ENCODE data around the gene TOE1.
A peak's percentile ranks its signal among the peaks of the same experiment; 100 is the strongest.
"Not testable (repeated sequence)": the region's sequence is repeated elsewhere in the genome, so short reads cannot be mapped to it uniquely, and the experiment has no call there.

TOE1 gene

DNA sequence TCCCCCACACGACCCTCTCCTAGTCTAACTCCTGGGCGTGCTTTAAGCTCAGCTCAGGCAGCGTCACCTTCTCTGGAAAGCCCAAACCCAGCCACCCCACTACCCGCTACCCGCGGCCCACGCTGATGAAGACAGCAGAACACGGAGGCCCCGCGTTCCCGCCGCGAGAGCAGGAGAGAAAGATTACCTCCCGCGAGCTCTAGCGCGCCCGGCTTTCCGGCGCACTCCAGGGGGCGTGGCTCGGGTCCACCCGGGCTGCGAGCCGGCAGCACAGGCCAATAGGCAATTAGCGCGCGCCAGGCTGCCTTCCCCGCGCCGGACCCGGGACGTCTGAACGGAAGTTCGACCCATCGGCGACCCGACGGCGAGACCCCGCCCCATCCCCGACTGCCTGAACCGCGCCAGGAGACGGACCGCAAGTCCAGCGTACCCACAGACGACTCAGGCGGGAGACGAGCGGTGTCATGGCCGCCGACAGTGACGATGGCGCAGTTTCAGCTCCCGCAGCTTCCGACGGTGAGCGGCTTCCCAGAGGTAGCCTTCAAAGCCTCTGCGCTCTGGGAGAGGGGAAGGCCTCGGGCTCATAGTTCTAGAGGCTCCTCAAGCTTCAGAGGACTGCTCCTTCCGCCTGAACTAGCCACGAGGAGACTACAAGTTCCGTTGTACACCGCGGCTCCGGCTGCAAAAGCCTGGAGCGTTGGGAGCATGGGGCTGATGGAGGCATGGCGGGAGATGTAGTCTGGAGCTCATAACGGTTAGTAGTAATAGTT, at the start of gene TOE1, which contains the start of gene MUTYH:
TSS of gene TOE1 (plus strand) at position 382 of the 770 bp plus-strand sequence. CDS start at position 465, 83 bp downstream.
TSS of gene MUTYH (minus strand) at position 652 of the 770 bp plus-strand sequence. CDS start 5,935 bp downstream, outside the sequence.
- peak; percentile 80 for DNase-seq (ENCODE audit: insufficient read length, low spot score)
- TF ChIP-seq, protein P1, sequence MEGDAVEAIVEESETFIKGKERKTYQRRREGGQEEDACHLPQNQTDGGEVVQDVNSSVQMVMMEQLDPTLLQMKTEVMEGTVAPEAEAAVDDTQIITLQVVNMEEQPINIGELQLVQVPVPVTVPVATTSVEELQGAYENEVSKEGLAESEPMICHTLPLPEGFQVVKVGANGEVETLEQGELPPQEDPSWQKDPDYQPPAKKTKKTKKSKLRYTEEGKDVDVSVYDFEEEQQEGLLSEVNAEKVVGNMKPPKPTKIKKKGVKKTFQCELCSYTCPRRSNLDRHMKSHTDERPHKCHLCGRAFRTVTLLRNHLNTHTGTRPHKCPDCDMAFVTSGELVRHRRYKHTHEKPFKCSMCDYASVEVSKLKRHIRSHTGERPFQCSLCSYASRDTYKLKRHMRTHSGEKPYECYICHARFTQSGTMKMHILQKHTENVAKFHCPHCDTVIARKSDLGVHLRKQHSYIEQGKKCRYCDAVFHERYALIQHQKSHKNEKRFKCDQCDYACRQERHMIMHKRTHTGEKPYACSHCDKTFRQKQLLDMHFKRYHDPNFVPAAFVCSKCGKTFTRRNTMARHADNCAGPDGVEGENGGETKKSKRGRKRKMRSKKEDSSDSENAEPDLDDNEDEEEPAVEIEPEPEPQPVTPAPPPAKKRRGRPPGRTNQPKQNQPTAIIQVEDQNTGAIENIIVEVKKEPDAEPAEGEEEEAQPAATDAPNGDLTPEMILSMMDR (IDR thresholded peaks at IDR 0.05; ENCODE audit: insufficient read depth, missing control alignments) = no peak
- FAIRE-seq = no peak

GRCh38 chr1:45291002-45291401, 49.0 kb upstream of the TOE1 start:
- FAIRE-seq = not testable (repeated sequence)

GRCh38 chr1:45291716-45292115, 48.3 kb upstream of the TOE1 start:
- TF ChIP-seq, protein P1 (IDR thresholded peaks at IDR 0.05; ENCODE audit: insufficient read depth, missing control alignments) = no peak
- FAIRE-seq = no peak
- no peak for DNase-seq (ENCODE audit: insufficient read length, low spot score)

More at GRCh38 chr1:45291002-45291401, 49.0 kb upstream of the TOE1 start:
- not testable (repeated sequence) for DNase-seq (ENCODE audit: insufficient read length, low spot score)

GRCh38 chr1:45297666-45298356, 42.2 kb upstream of the TOE1 start:
- FAIRE-seq (no peak), DNase-seq (ENCODE audit: insufficient read length, low spot score) (no peak)
- TF ChIP-seq, protein P1 (IDR thresholded peaks at IDR 0.05; ENCODE audit: insufficient read depth, missing control alignments) = no peak

DNA sequence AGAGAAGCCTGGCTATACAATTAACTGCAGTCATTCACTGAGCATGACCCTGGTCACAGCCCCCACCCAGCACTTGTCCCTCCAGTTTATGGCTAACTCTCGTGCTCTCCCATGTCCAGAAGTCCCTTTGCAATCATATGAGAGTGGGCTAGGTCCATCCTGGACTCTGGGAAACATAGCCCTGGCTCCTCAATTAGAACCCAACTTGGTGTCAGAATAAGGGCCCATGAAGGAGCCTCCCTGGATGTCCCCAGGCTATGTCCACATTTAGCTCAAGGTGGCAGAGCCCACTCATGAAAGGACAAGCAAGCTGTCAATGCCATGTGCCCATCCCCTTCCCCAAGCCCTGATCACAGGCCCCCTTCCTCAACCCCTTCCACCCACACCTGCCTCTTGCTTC, 40.7 kb upstream of the TOE1 start:
- FAIRE-seq (no peak), DNase-seq (ENCODE audit: insufficient read length, low spot score) (no peak)
- TF ChIP-seq, protein P1 (IDR thresholded peaks at IDR 0.05; ENCODE audit: insufficient read depth, missing control alignments) = no peak

DNA sequence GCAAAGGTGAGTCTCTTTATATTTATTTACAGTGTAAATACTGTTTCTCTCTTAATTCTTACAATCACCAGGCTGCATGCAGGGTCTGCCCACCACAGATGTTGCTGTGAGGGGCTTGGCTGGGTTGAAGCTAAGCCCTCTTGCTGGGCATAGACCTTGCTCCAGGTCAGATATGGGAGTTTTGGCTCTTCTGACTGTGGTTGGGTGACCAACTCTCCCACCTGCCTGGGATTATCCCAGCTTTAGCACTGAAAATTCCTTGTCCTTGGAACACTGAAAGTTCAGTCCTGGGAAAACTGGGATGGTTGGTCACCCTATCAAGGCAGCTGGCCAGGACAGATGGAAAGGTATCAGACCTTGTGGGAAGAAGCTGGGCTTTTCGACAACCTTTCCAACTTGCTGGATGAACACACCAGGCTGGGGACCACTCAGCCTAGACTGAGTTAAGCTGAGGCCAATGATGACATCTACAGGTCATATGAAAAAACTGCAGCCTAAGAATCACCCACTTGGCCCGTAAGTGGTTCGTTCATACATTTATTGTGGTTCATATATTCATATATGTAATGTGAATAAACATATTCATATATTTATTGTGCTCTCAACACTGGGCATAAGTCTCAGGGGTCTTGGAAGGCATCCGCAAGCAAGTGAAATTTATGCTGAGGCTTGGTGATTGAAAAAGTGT, 39.8 kb upstream of the TOE1 start:
- FAIRE-seq (peak; percentile 41), DNase-seq (ENCODE audit: insufficient read length, low spot score) (no peak)
- TF ChIP-seq, protein P1 (IDR thresholded peaks at IDR 0.05; ENCODE audit: insufficient read depth, missing control alignments) = peak; percentile 85

DNA sequence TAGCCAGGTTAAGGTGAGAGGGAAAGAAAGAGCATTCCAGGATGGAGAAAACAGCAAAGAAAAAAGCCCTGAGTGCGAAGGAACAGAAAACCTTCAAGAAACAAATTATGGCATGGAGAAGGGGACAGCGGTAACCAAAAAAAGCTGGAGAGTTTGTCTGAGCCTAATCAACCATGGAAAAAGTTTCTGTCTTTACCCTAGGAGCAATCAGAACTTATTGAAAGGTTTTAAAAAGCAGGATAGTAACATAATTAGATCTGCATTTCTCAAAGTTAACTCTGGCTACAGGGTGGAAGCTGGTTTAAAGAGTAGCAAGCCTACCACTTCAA, 39.3 kb upstream of the TOE1 start:
- FAIRE-seq (no peak), DNase-seq (ENCODE audit: insufficient read length, low spot score) (no peak)
- TF ChIP-seq, protein P1 (IDR thresholded peaks at IDR 0.05; ENCODE audit: insufficient read depth, missing control alignments) = no peak

Measured in D721Med (cell line).